ENCODE measurements around the gene GTF2E1. TPM values are rescaled to one million over a fixed set of nuclear protein-coding genes. Genes with fewer than 3 reads are reported as not detected.

Gene GTF2E1
- total and polyA plus RNA-seq, 2 of the 4 experiments (the other 2 are of a cell fraction): 8.2 to 18.5 TPM

GRCh38 chr3:120767106-120767505 is 24.6 kb downstream of the GTF2E1 start:
- Histone ChIP-seq H2AK5ac (ENCODE audit: low read depth, low read length) (no peak overlapping the region), H3K27ac (ENCODE audit: insufficient read depth, low read length) (peak overlapping the region; percentile 33; the same call in 1 of the 2 replicates), H3K56ac (ENCODE audit: extremely low read depth, insufficient read depth, low read length) (no peak overlapping the region), H3K4me3 (ENCODE audit: insufficient read depth, low read depth, low read length) (no peak overlapping the region), H2BK15ac (ENCODE audit: low read depth, low read length) (no peak overlapping the region), H3K36me3 (ENCODE audit: control insufficient read depth, insufficient read depth, low read length) (peaks cover 4% of the 10 kb centered on the region; the same call in 1 of the 2 replicates), H3K9me1 (ENCODE audit: insufficient read depth, low read length) (peaks cover 5% of the 10 kb centered on the region; the same call in 1 of the 2 replicates), H2BK5ac (ENCODE audit: low read depth, low read length, poor library complexity, severe bottlenecking) (peak overlapping the region; percentile 75), H2AK9ac (replicated peaks; ENCODE audit: low read depth, low read length, poor library complexity) (no peak overlapping the region), H3K4ac (ENCODE audit: low read depth, low read length) (peak overlapping the region; percentile 55; the same call in 1 of the 2 replicates), H4K91ac (ENCODE audit: insufficient read depth, low read depth, low read length) (peak overlapping the region; percentile 51; the same call in 1 of the 2 replicates), H3K23ac (ENCODE audit: low read depth, low read length) (no peak overlapping the region), H4K5ac (ENCODE audit: low read depth, low read length) (no peak overlapping the region), H3K9ac (ENCODE audit: low read depth, low read length) (peak overlapping the region; percentile 12; the same call in 1 of the 2 replicates), H4K20me1 (ENCODE audit: insufficient read depth, low read length) (no peaks in the 10 kb centered on the region), H3K9me3 (ENCODE audit: control insufficient read depth, insufficient read depth, low read length) (no peaks in the 10 kb centered on the region), H4K8ac (ENCODE audit: low read depth in 2 of 2, low read length in 2 of 2) (peak overlapping the region in 1 of 2 experiments; percentile 24; a peak in 1 of 4 replicates), H2BK20ac (ENCODE audit: low read depth, low read length) (no peak overlapping the region), H2BK120ac (ENCODE audit: low read depth, low read length) (0 out of 2 replicates have a peak overlapping the region, but pooled peaks have one; percentile 45), H2AFZ (replicated peaks; ENCODE audit: low read length, poor library complexity) (no peak overlapping the region), H3K79me1 (ENCODE audit: low read depth in 1 of 2, low read length in 2 of 2) (peaks cover 32 to 54% of the 10 kb centered on the region in 2 experiments), H3K18ac (ENCODE audit: low read depth, low read length) (0 out of 2 replicates have a peak overlapping the region, but pooled peaks have one; percentile 38), H3K4me2 (ENCODE audit: low read depth, low read length) (no peak overlapping the region), H3K27me3 (ENCODE audit: control insufficient read depth, insufficient read depth, low read length) (no peaks in the 10 kb centered on the region), H3K4me1 (ENCODE audit: control insufficient read depth, insufficient read depth, low read length) (peaks cover 9% of the 10 kb centered on the region), H3K14ac (replicated peaks; ENCODE audit: low read depth, low read length) (0 out of 2 replicates have a peak overlapping the region, but pooled peaks have one; percentile 18)
- POLR2A ChIA-PET (ENCODE audit: unreplicated experiment): no interaction called here
- TF ChIP-seq MAZ (IDR thresholded peaks at IDR 0.05; ENCODE audit: borderline replicate concordance, low read depth, low read length) (no peak), CEBPB (IDR thresholded peaks at IDR 0.05; ENCODE audit: low read depth, low read length) (no peak), MAFK (IDR thresholded peaks at IDR 0.05; ENCODE audit: low read depth, low read length) (no peak), FOS (IDR thresholded peaks at IDR 0.05; ENCODE audit: low read depth, low read length) (no peak), CTCF (conservative IDR thresholded peaks at IDR 0.05; ENCODE audit: low read depth, low read length) (no peak), RCOR1 (IDR thresholded peaks at IDR 0.05; ENCODE audit: insufficient replicate concordance, low read length) (no peak), RAD21 (IDR thresholded peaks at IDR 0.05; ENCODE audit: low read length) (no peak), SMC3 (IDR thresholded peaks at IDR 0.05; ENCODE audit: low read depth, low read length) (no peak), CHD1 (IDR thresholded peaks at IDR 0.05; ENCODE audit: low read depth, low read length) (no peak), NFE2L2 (IDR thresholded peaks at IDR 0.05; ENCODE audit: low read depth, low read length) (no peak), ELK1 (IDR thresholded peaks at IDR 0.05; ENCODE audit: borderline replicate concordance, low read depth, low read length) (no peak), USF2 (IDR thresholded peaks at IDR 0.05; ENCODE audit: low read depth, low read length) (no peak)
- intact Hi-C loops (cut with micrococcal nuclease): no loop called here
- dilution Hi-C loops (cut with HindIII; ENCODE audit: low sequenced_read_pairs, unreplicated experiment): no loop called here
- peak; percentile 82 for ATAC-seq (ENCODE audit: low read depth)
- no CpG with 5 or more reads among the region's 1 CpG for WGBS, 2 experiments (ENCODE audit: extremely low coverage in 2 of 2, insufficient read length in 1 of 2)
- in situ Hi-C loops (cut with MboI; ENCODE audit: low sequenced_read_pairs): no loop called here
- CTCF ChIA-PET: interaction anchor here (1.2 kb wide), 1 partner anchor 28 kb away, joined by 3 read pairs; no protein-coding TSS in a partner anchor
- DNase-seq: peak; percentile 74
- BruUV-seq (replicated peaks): no TSS peak

All from IMR-90 (cell line).